GM20431 (cell line): ENCODE results near the gene DISP3.

Experiments
- in situ Hi-C: fragments of 300-500 bp; cut with MseI, MboI; formaldehyde crosslinking; loops from one replicate; pipeline ENCODE4 v1.15.0; 2020; ENCODE audit warnings: low sequenced_read_pairs; ENCODE audit not compliant: unreplicated experiment

Gene DISP3

GRCh38 chr1:11458811-11459275 lies 20.1 kb upstream of the DISP3 start:
- in situ Hi-C loops = no loop called here

DNA sequence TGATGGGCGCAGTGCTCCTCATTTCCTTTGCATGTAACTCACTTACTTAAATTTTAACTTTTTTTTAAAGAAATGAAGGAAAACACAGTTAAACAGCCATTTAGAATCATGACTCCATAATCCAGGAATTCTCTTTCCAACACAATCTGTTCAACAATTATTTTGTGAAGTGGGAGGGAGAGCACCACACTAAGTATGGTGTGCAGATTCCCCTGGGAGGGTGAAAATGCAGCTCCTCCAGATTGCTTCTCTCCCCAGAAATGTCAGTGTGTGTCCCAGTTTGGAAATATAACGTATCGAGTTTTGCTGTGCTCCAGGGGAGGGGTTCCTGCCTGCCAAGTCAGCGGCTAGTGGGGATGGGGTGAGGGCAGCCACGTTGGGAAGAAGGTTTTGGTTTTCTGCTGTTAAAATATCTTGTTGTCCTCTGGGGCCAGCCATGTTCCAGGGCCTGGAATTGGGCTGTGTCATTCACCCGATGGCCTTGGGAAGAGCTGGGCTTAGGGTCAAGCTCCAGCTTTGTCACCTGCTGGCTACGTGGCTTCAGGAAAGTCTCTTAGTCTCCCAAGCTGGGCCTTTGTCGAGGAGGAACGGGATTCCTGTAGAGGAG lies 17.3 kb upstream of the DISP3 start:
- in situ Hi-C loops = no loop called here

DNA sequence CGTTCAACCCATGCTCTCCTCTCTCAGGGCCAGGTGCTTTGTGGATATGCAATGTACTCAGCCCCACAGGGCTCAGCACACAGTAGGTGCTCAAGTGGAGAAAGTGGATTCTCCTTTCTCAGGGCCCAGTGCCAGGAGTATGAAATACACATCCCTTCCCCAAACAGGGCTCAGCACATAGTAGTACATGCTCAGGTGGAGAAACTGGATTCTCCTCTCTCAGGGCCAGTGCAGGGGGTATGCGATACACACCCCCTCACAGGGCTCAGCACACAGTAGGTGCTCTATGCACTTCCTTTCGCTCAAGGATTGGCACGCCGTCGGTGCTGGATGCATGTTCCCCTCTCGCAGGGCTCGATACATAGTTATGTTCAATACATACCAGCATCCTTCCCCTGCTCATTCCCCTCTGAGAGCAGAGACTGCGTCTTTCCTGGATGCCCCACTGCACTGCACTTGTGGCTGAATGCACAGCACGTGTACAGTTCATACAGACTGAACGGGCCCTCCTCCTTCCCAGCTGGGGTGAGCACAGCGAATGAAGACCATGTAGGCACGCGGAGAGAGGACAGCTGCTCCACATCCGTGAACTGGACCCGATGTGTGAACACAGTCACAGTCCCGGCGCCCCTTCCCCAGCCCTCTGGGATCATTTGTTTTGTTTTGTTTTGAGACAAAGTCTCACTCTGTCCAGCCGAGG lies 16.6 kb upstream of the DISP3 start:
- in situ Hi-C loops = no loop called here

- in situ Hi-C loops = no loop called here
These were observed 15.8 kb upstream of the DISP3 start for GRCh38 chr1:11463177-11463576.

- in situ Hi-C loops = no loop called here
These were observed 13.6 kb upstream of the DISP3 start for GRCh38 chr1:11465307-11465706.

DNA sequence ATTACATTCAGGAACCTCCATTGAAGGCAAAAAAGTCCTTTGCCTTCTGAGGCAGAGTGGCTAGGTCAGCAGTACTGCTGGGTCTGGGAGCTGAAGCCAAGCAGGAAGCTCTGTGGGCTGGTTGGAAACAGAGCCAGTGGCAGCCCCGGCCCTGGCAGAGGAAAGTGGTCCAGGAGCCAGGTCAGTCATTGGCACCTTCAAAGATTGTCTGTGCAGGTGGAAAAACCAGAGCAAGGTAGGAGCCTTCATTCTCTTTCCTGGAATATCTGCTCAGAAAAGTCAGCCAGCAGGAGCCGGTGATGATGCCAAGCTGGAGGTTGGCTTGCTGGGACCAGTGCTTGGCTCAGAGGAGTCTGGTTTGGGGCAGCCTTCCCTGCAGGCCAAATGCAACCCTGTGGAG lies 12.5 kb upstream of the DISP3 start:
- in situ Hi-C loops = no loop called here

DNA sequence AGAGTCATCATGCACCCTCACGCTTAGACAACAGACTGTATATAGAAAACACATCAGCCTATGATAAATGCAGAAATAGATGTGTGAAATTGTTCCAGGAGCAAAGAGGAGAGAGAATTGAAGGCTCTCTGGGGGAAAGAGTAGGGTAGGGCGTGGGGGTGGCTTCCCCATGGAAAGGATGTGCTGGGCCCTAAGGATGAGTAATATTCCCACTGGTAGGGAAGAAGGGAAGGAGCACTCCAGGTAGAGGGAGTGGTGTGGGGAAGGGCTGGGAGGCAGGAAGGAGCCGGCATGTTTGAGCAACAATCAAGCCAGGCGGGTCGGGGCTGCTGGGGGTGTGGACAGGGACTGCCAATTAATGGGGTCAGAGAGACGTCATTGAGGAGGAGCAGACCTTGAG lies 10.1 kb upstream of the DISP3 start:
- in situ Hi-C loops = no loop called here

DNA sequence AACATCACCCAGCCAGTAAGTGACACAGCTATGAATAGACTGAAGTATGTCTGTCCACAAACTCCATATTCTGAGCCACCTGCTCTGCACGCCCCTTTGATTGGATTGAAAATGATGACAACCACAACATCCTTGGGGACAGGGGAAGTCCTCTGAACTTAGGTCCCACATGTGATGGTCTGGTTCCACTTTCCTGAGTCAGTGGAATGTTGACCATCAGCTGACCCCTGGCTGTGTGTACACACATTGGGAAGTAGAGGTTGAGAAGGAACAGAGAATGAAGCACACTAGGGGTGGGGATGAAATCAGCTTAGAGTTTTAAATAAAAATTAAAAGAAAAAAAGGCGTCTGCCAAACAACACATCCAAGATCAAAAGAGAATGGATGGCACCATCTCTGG lies 8.0 kb upstream of the DISP3 start:
- in situ Hi-C loops = no loop called here

DNA sequence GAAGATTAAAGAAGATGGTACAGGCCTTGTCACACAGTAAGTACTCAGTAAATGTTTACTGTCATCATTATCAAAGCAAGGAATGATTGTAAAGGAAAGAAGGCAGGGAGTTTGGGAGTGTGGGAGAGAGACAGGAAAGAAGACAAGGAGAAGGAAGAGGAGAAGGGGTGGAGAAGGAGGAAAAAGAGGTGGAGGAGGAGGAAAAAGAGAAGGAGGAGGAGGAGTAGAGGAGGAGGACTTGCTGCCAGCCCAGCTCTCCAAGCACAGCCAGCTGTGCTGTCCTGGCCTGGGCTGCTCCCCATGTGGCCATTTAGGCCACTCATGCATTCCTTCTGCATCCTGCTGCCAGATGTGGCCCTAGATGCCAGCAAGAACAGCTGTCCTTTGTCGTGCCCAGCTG lies 7.5 kb upstream of the DISP3 start:
- in situ Hi-C loops = no loop called here

- in situ Hi-C loops = no loop called here
These were observed 6.7 kb upstream of the DISP3 start for GRCh38 chr1:11472284-11472683.

DNA sequence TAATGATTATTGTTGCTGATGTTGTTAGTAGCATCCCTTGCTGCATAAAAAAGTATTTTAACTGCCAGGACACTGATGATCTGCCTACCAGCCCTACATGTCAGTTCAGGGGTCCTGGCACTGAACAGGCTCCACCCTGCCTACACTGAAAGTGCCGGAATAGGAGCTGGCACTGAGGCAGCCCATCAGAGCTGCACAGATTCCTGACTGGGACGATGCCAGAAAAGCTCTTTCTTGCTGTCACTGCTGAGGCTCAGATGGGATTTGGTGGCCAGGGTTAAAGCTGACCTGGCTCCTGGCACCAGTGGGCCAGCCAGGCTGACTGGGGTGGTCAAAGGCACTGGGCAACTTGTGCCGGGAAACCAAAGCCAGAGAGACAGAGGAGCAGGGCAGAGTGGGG lies 6.2 kb upstream of the DISP3 start:
- in situ Hi-C loops = no loop called here

- in situ Hi-C loops = no loop called here
These were observed 5.4 kb upstream of the DISP3 start for GRCh38 chr1:11473491-11474034.

DNA sequence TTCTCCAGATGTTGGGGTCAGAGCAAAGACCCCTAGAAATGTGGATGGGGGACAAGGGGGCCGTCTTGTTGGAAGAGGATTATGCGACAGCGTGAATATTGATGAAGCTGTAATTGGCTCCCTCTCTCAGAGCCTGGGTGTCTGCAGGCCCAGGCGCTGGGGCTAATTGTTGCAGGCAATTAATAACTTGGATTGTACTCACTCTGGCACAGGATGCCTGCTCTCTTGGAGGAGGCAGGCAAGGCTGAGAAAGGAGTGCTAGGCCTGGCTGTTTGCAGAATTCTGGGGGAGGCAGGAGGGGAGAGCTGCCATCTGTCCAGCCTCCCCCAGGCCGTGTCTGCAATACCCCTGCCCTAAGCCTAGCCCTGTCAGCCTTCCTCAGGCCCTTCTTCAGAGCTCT lies 4.1 kb upstream of the DISP3 start:
- in situ Hi-C loops = no loop called here

DNA sequence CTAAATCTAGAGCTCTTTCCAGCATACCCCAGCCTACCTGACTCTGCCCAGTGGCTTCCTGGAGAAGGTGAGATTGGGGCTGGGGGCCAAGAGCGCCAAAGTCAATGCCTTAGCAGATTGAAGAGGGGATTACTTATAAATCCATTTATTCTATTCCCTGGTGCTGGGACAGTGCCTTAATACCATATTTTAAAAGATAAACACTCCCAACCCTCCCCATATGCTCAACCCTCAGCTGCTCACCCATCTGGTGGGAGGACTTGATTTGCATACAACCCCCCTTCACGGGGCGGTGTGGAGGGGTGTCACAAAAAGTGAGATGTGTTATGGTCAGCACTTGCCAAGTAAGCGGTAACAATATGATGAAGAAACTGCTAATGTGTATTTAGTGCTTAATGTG lies 3.2 kb upstream of the DISP3 start:
- in situ Hi-C loops = no loop called here

DNA sequence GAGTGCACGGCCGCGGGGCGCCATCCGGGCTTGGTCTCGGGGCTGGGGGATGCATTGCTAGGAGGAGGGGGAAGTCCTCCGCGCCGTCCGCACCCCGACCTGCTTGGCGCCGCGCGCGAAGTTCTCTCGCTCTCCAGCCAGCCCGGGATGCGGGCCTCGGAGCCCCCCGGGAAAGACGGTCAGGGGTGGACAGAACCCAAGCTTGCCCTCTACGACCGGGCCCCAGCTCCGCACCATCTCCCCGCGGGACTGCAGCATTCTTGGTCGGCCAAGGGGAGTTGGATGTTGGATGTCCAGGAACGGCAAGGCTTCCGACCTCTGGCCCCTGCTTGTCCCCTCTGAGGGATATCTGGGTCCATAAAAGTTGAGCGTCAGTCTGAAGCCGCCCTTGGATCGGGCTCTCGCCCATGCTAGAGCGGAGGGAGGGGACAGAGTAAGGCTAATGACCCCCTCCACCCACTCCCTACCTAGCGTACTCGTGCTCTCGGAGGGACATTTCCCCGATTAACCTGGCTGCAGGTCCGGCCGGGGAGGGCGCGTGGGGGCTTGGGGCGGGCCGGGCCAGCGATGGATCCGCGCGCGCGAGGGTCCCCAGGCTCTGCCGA lies 522 bp downstream of the DISP3 start:
- in situ Hi-C loops = no loop called here

- in situ Hi-C loops = no loop called here
These were observed 2.1 kb downstream of the DISP3 start for GRCh38 chr1:11481019-11481418.

DNA sequence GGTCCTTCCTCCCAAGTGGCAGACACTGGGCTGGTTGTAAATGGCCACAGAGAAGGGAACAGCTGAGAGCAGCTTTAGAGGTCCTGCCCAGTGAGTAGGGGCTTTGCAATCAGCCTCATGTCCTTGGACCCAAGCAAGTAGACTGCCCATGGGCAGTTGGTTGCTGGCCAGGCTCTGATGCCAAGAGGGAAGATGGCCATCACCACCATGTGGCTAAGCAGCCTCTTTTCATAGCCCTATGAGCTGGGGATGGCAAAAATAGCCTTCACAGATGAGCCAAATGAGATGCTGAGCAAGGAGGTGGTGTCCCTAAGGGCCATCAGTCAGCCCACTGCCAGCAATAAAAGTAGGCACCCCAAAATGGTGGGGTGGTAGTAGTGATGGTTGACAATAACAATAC lies 3.2 kb downstream of the DISP3 start:
- in situ Hi-C loops = no loop called here

- in situ Hi-C loops = no loop called here
These were observed 3.9 kb downstream of the DISP3 start for GRCh38 chr1:11482701-11483479.

GRCh38 chr1:11483581-11484320 lies 4.8 kb downstream of the DISP3 start:
- in situ Hi-C loops = no loop called here

- in situ Hi-C loops = no loop called here
These were observed 5.3 kb downstream of the DISP3 start for GRCh38 chr1:11484321-11484655.
